ENCODE results near the gene PIK3R6.

PIK3R6 gene

DNA sequence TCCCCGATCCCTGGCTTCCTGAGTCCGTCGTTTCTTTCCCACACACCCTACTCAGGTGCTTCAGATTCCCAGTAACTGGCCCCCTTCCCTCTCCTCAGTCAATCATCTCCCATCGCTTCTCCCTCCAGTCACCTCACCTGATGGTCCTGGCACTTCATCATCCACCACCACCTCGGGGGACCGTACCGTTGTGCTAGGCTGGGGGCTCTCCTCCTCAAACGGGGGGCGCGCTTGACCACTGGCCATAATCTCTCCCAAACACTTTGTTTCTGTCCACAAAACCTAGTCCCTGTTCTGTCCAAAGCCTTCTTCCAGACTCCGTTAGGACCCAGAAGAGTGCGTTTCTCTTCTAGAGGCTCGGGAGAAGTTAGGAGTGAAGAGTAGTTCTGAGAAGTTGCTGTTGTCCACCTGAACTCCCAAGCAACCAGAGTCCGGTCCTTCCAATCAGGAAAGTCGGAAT, 109.3 kb downstream of the PIK3R6 start, which contains the start of gene SPDYE4:
Gene SPDYE4, minus strand, starts transcription at position 410 of the 460 bp plus-strand sequence. Its CDS starts 164 bp downstream, at position 246.
- no peak for TF ChIP-seq Cebpa-rat (IDR thresholded peaks at IDR 0.05)
- Histone ChIP-seq H3K4me2 (no peak within 1 kb of the TSS), H4K20me1 (no peaks in the 10 kb centered on the region), H3K27ac (no peak within 1 kb of the TSS), H3K4me1 (no peaks in the 10 kb centered on the region), H3K27me3 (no peaks in the 10 kb centered on the region), H3K4me3 (no peak within 1 kb of the TSS), H3K9ac (no peak within 1 kb of the TSS), H3K9me3 (peaks cover 15% of the 10 kb centered on the region), H3K36me3 (no peaks in the 10 kb centered on the region)

DNA sequence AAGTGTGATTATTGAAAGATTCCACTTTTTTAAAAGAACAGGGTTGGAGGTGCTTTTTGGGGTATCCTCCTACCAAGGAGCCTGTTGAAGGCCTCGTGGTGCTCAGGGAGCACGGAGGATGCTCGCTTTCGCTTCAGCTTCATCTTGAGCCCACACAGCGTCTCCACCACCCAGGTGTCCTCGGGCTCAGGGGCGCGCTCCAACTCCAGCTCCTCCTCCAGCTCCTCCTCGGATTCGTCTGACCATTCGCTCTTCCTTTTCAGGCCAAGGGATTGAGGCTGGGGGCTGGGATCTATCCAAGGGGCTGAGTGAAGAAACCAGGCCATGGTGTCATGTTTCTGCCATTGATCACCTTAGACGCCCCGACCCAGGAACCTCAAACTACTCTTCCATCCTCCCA, 110.3 kb downstream of the PIK3R6 start:
- Histone ChIP-seq H3K4me3 (no peak overlapping the region), H3K27me3 (no peaks in the 10 kb centered on the region), H3K27ac (no peak overlapping the region), H3K9me3 (peaks cover 7% of the 10 kb centered on the region), H3K36me3 (no peaks in the 10 kb centered on the region), H4K20me1 (no peaks in the 10 kb centered on the region), H3K4me1 (no peaks in the 10 kb centered on the region), H3K9ac (no peak overlapping the region), H3K4me2 (no peak overlapping the region)
- no peak for TF ChIP-seq Cebpa-rat (IDR thresholded peaks at IDR 0.05)

DNA sequence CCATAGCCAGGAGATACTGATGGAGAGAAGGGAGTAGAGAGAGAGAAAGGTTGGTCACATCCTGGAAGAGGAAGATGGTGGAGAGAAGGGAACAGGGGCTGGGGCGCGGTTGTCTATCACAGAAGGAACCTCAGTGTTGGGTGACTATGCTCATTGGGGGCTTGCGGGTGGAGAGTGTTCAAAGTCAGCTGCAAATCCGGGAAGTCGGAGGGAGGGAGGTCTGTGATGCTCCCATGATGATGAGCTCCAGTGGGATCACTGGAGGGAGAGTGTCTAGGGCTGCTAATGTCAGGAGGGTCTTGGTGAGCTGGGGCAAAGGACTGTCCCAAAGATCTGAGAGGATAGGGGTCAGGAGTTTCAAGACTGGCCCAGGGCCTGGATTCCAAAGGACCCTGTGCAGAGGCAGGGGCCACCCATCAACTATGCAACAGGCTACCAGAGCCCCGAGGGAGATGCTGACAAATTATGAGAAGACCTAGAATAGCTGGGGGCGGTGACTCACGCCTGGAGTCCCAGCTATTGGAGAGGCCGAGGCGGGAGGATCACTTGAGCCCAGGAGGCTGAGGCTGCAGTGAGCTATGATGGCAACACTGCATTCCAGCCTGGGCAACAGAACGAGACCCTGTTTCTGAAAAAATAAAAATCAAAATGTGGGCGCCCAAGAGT, 111.8 kb downstream of the PIK3R6 start:
- no peak for TF ChIP-seq Cebpa-rat (IDR thresholded peaks at IDR 0.05)
- Histone ChIP-seq H3K4me3 (no peak overlapping the region), H4K20me1 (no peaks in the 10 kb centered on the region), H3K4me1 (no peaks in the 10 kb centered on the region), H3K27ac (no peak overlapping the region), H3K9me3 (no peaks in the 10 kb centered on the region; the same call in 1 of the 2 replicates), H3K36me3 (no peaks in the 10 kb centered on the region), H3K4me2 (no peak overlapping the region), H3K27me3 (no peaks in the 10 kb centered on the region), H3K9ac (no peak overlapping the region)

DNA sequence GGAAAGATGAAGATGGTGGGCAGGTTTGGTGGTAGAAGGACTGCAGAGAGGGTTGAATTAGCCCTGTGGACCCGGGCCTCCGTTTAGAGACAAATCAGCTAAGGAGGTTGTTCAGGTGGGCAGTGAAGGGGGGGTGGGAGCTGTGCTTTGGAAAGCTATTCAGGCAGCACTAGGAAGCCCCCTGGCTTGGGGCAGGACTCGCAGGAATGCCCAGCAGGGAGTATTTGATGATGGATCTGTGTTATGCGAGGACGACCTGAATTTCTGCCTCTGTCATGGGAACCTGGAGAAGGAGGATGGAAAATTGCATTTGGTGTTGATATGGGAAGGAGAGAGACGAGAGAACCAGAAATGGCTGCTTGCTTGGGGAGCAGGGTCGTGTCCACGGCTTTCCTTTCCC, 112.6 kb downstream of the PIK3R6 start:
- H3K36me3 ChIP-seq, result no peaks in the 10 kb centered on the region
- no peaks in the 10 kb centered on the region for H3K27me3 ChIP-seq
- no peaks in the 10 kb centered on the region for H4K20me1 ChIP-seq
- H3K9ac ChIP-seq, result no peak overlapping the region
- TF ChIP-seq Cebpa-rat (IDR thresholded peaks at IDR 0.05), result no peak
- H3K4me2 ChIP-seq, result no peak overlapping the region
- no peak overlapping the region for H3K4me3 ChIP-seq
- H3K4me1 ChIP-seq, result no peaks in the 10 kb centered on the region
- H3K9me3 ChIP-seq, result no peaks in the 10 kb centered on the region
- H3K27ac ChIP-seq, result no peak overlapping the region

DNA sequence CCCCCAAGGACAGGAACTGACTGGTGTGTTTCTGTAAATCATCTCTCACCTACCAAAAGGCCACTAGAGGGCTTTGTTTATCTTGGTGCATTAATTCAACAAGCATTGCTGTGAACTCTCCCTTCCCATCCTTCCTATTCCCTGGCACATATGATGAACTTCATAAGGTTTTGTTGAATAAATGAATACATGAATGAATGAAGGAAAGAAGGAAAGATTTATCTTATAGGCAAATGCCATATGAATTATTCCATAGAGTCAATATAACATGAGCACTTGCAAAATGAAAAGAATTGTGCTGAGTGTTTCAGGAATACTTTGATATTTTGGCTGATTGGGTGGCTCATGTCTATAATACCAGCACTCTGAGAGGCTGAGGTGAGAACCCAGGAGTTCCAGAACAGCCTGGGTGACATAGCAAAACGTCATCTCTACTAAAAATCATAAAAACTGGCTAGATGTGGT, 113.5 kb downstream of the PIK3R6 start:
- no peaks in the 10 kb centered on the region for H3K9me3 ChIP-seq
- no peak for TF ChIP-seq Cebpa-rat (IDR thresholded peaks at IDR 0.05)
- H3K36me3 ChIP-seq, result no peaks in the 10 kb centered on the region
- no peak overlapping the region for H3K4me2 ChIP-seq
- no peaks in the 10 kb centered on the region for H4K20me1 ChIP-seq
- no peak overlapping the region for H3K27ac ChIP-seq
- no peaks in the 10 kb centered on the region for H3K4me1 ChIP-seq
- H3K27me3 ChIP-seq, result no peaks in the 10 kb centered on the region
- no peak overlapping the region for H3K9ac ChIP-seq
- H3K4me3 ChIP-seq, result no peak overlapping the region

DNA sequence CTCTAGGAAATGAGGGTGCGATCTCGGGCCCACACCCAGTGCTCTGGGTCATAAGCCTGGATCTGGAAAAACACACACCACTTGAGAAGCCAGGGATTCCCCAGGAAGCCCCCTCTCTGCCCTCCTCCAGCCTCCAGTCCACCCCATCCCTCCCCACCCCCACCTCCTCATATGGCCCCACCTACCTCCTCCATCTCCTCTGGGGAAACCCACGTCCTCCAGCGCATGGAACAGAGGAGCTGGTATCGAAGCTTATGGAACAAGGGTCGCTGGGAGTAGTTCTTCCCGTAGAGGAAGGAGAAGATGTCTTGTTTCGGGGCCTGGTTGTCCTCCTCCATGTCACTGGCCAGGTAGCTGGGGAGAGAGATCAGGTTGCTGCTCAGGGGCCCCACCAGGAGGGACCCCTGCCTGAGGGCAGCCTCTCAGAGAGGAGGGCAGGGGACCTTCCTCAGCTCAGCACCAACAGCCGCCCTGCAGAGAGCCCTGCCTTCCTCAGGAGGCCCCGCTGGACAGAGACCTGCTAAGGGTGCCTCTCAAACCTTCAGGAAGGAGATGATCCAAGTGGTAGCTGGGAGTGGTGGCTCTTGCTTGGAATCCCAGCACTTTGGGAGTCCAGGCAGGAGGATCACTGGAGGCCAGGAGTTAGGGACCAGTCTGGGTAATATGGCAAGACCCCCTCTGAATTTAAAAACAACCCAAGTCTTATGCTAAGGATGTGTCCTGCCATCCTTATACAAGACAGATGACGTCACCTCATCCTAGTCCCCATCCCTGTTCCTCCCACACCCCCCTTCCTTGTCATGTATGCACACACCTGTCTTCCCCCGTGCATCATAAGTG, 114.1 kb downstream of the PIK3R6 start:
- 0 out of 2 replicates have a peak, but pooled peaks cover under 1% of the 10 kb centered on the region for H3K9me3 ChIP-seq
- no peak overlapping the region for H3K4me3 ChIP-seq
- no peaks in the 10 kb centered on the region for H4K20me1 ChIP-seq
- no peak overlapping the region for H3K27ac ChIP-seq
- H3K36me3 ChIP-seq, result no peaks in the 10 kb centered on the region
- H3K9ac ChIP-seq, result no peak overlapping the region
- no peak for TF ChIP-seq Cebpa-rat (IDR thresholded peaks at IDR 0.05)
- no peaks in the 10 kb centered on the region for H3K27me3 ChIP-seq
- no peak overlapping the region for H3K4me2 ChIP-seq
- H3K4me1 ChIP-seq, result no peaks in the 10 kb centered on the region
